GM18861 (cell line): ENCODE data around the gene PLEKHM2.
A peak's percentile ranks its signal among the peaks of the same experiment; 100 is the strongest.

Source experiments
- ATAC-seq: cut with Tn5 transposase; IDR thresholded peaks from one replicate; pipeline ENCODE4 v1.9.1; 2021; ENCODE audit not compliant: unreplicated experiment

The PLEKHM2 gene

GRCh38 chr1:15736038-15736891, 52.1 kb downstream of the PLEKHM2 start, which contains the start of gene SLC25A34:
SLC25A34 (plus strand) TSS chr1:15736258; CDS start chr1:15736486, 228 bp downstream.
- ATAC-seq: no peak

GRCh38 chr1:15736892-15737261, 52.8 kb downstream of the PLEKHM2 start:
- ATAC-seq: no peak

- ATAC-seq: no peak
These were observed 53.5 kb downstream of the PLEKHM2 start for GRCh38 chr1:15737324-15738319.

GRCh38 chr1:15738416-15739113, 54.4 kb downstream of the PLEKHM2 start:
- no peak for ATAC-seq

GRCh38 chr1:15739259-15739658, 55.1 kb downstream of the PLEKHM2 start:
- no peak for ATAC-seq

- ATAC-seq: no peak
These were observed 55.6 kb downstream of the PLEKHM2 start for GRCh38 chr1:15739745-15740144.

- ATAC-seq: peak; percentile 48
These were observed 57.1 kb downstream of the PLEKHM2 start for GRCh38 chr1:15740924-15741850.

GRCh38 chr1:15742339-15742801, 58.2 kb downstream of the PLEKHM2 start, which contains the start of gene TMEM82:
TMEM82 (plus strand) TSS chr1:15742499; CDS start chr1:15742560, 61 bp downstream.
- ATAC-seq: no peak

- ATAC-seq: no peak
These were observed 60.1 kb downstream of the PLEKHM2 start for GRCh38 chr1:15744122-15744679.

GRCh38 chr1:15747378-15747777, 63.3 kb downstream of the PLEKHM2 start:
- ATAC-seq: no peak

GRCh38 chr1:15748264-15748663, 64.1 kb downstream of the PLEKHM2 start:
- ATAC-seq: no peak

- no peak for ATAC-seq
These were observed 64.7 kb downstream of the PLEKHM2 start for GRCh38 chr1:15748690-15749398.

- no peak for ATAC-seq
These were observed 65.5 kb downstream of the PLEKHM2 start for GRCh38 chr1:15749399-15750291.

- no peak for ATAC-seq
These were observed 66.8 kb downstream of the PLEKHM2 start for GRCh38 chr1:15750924-15751323.

GRCh38 chr1:15751717-15752116, 67.6 kb downstream of the PLEKHM2 start:
- ATAC-seq: no peak

- ATAC-seq: no peak
These were observed 69.7 kb downstream of the PLEKHM2 start for GRCh38 chr1:15753776-15754175.

GRCh38 chr1:15755021-15755645, 71.0 kb downstream of the PLEKHM2 start:
- ATAC-seq: no peak
